Neural cell (in vitro differentiated cells): ENCODE measurements around the gene SP8. TPM values are rescaled to one million over a fixed set of nuclear protein-coding genes. Genes with fewer than 3 reads are reported as not detected.

ENCODE experiments used
- H2AFZ ChIP-seq: fragments of 200-600, 300-800 bp; sonication (generic), shearing (Covaris generic); 2 replicates; pipeline ENCODE4 v1.6.0; 2014; ENCODE audit warnings: low read depth, mild to moderate bottlenecking, antibody characterized with exemption, low read length, moderate library complexity
- H3F3A ChIP-seq: fragments of 200-600 bp; shearing (Covaris generic); 2 replicates; pipeline ENCODE4 v1.6.1; 2016; ENCODE audit warnings: mild to moderate bottlenecking, moderate library complexity, mixed read lengths, antibody characterized with exemption, low read length; ENCODE audit not compliant: insufficient read depth, poor library complexity, severe bottlenecking
- H3K27ac ChIP-seq: fragments of 200-600, 300-800 bp; sonication (generic), shearing (Covaris generic); 2 replicates; pipeline ENCODE4 v1.5.1; 2014; ENCODE audit warnings: mild to moderate bottlenecking, low read length, moderate library complexity
- H3K27me3 ChIP-seq: fragments of 300-800, 200-600 bp; sonication (generic), shearing (Covaris generic); 2 replicates; pipeline ENCODE4 v1.6.0; 2014; ENCODE audit warnings: mild to moderate bottlenecking, low read depth, low read length, moderate library complexity; ENCODE audit not compliant: insufficient read depth
- H3K36me3 ChIP-seq: fragments of 300-800, 200-600 bp; sonication (generic), shearing (Covaris generic); 2 replicates; pipeline ENCODE4 v1.5.1; 2014; ENCODE audit warnings: mild to moderate bottlenecking, antibody characterized with exemption, low read length, moderate library complexity; ENCODE audit not compliant: insufficient read depth
- H3K4me2 ChIP-seq: fragments of 300-800, 200-600 bp; sonication (generic), shearing (Covaris generic); 2 replicates; pipeline ENCODE4 v1.6.0; 2014; ENCODE audit warnings: mild to moderate bottlenecking, low read length
- H3K4me3 ChIP-seq: fragments of 300-800, 200-600 bp; sonication (generic), shearing (Covaris generic); 2 replicates; pipeline ENCODE4 v1.5.1; 2014; ENCODE audit warnings: mild to moderate bottlenecking, low read length, moderate library complexity
- H3K79me2 ChIP-seq: fragments of 200-600 bp; shearing (Covaris generic); replicated peaks from 2 replicates; pipeline ENCODE4 v1.6.0; 2014; ENCODE audit warnings: mild to moderate bottlenecking, low read length, moderate library complexity; ENCODE audit not compliant: insufficient read depth
- H3K9ac ChIP-seq: fragments of 300-800, 200-600 bp; sonication (generic), shearing (Covaris generic); 2 replicates; pipeline ENCODE4 v1.6.1; 2016; ENCODE audit warnings: mild to moderate bottlenecking, low read length, mixed read lengths
- H3K9me2 ChIP-seq: fragments of 200-600 bp; shearing (Covaris generic); 2 replicates; pipeline ENCODE4 v1.6.1; 2016; ENCODE audit warnings: mild to moderate bottlenecking, low read length, mixed read lengths; ENCODE audit not compliant: insufficient read depth
- H3K9me3 ChIP-seq: fragments of 200-600, 300-800 bp; sonication (generic), shearing (Covaris generic); 2 replicates; pipeline ENCODE4 v1.6.1; 2016; ENCODE audit warnings: mild to moderate bottlenecking, mixed run types, low read length, moderate library complexity, mixed read lengths
- H4K20me1 ChIP-seq: fragments of 200-600 bp; shearing (Covaris generic); 2 replicates; pipeline ENCODE4 v1.6.1; 2016; ENCODE audit warnings: mild to moderate bottlenecking, mixed run types; ENCODE audit not compliant: insufficient read depth
- EP300 ChIP-seq: fragments of 450-650 bp; conservative IDR thresholded peaks from 2 replicates; pipeline ENCODE4 v1.6.1; 2014; ENCODE audit warnings: antibody characterized with exemption, mild to moderate bottlenecking, moderate library complexity; ENCODE audit not compliant: poor library complexity, severe bottlenecking
- EZH2 ChIP-seq: fragments of 200-600, 300-800 bp; shearing (Covaris generic), sonication (generic); IDR thresholded peaks from 2 replicates; pipeline ENCODE4 v1.6.1; 2014; ENCODE audit warnings: antibody characterized with exemption, low read length, borderline replicate concordance, mild to moderate bottlenecking; ENCODE audit not compliant: insufficient read depth, poor library complexity, severe bottlenecking
- MXI1 ChIP-seq: fragments of 450-650 bp; conservative IDR thresholded peaks from 2 replicates; pipeline ENCODE4 v1.6.1; 2014; ENCODE audit warnings: antibody characterized with exemption, mild to moderate bottlenecking; ENCODE audit not compliant: poor library complexity, severe bottlenecking
- POLR2AphosphoS5 ChIP-seq: IDR thresholded peaks from 2 replicates; pipeline ENCODE4 v1.6.1; 2012
- RAD21 ChIP-seq: fragments of 450-650 bp; conservative IDR thresholded peaks from 2 replicates; pipeline ENCODE4 v1.6.1; 2014; ENCODE audit warnings: antibody characterized with exemption, mild to moderate bottlenecking, moderate library complexity
- SMC3 ChIP-seq: fragments of 450-650 bp; conservative IDR thresholded peaks from 2 replicates; pipeline ENCODE4 v1.6.1; 2014; ENCODE audit warnings: antibody characterized with exemption, mild to moderate bottlenecking, moderate library complexity; ENCODE audit not compliant: poor library complexity
- TAF1 ChIP-seq: IDR thresholded peaks from 2 replicates; pipeline ENCODE4 v1.6.1; 2012; ENCODE audit warnings: low read depth
- polyA plus RNA-seq: library from polyadenylated mRNA; depleted of rRNA; stranded (reverse); fragments of >200 nt; gene quantifications from 2 replicates; pipeline ENCODE4 v1.2.3, GENCODE V29; 2014
- TF ChIP-seq, protein P1 (sequence below): IDR thresholded peaks from 2 replicates; pipeline ENCODE4 v1.6.1; 2012; ENCODE audit warnings: borderline replicate concordance
- TF ChIP-seq, protein P2 (sequence below): fragments of 450-650 bp; IDR thresholded peaks from 2 replicates; pipeline ENCODE4 v1.5.1; 2014; ENCODE audit warnings: antibody characterized with exemption, mild to moderate bottlenecking, moderate library complexity; ENCODE audit not compliant: poor library complexity, severe bottlenecking

The SP8 gene
- polyA plus RNA-seq, 1 donor from 2014 or later: 8.7 TPM

DNA sequence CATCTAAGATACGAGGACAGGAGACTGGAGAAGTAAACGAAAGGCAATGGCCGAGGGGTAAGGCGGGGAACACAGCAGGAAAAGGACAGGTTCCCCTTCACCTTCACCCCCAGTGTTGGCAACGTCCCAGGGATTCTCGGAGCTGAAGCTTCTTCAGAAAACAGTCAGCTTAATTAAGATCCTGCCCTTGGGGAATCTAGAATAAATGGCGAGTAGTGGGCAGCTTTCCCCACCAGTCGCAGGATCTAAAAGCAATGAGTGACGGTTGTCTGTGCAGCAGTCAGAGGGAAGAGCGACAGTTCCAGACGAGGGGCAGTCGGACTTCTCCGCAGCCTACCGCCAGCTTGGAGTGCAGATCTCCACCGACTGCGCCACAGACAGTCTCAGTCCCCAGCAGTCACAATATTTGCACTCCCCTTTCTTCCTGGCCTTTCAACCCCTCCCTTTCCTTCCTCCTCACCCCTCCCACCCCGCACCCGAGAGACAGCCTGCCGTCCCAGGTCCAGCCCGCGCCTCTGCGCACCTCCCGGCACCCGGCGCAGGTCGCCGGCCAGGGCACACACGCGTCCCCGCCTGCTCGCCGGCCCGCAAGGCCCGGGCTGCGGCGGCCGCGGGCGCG lies 10.9 kb upstream of the SP8 start:
- Histone ChIP-seq H3K9me2 (no peaks in the 10 kb centered on the region), H3K4me2 (peak overlapping the region; percentile 50), H3K36me3 (no peaks in the 10 kb centered on the region), H3K4me3 (peak overlapping the region; percentile 68), H3K9ac (peak overlapping the region; percentile 61), H4K20me1 (no peaks in the 10 kb centered on the region), H3K9me3 (no peaks in the 10 kb centered on the region), H2AFZ (no peak overlapping the region), H3F3A (peaks cover 6% of the 10 kb centered on the region), H3K79me2 (peaks cover 15% of the 10 kb centered on the region), H3K27me3 (peaks cover 60% of the 10 kb centered on the region), H3K27ac (peak overlapping the region; percentile 52)
- TF ChIP-seq POLR2AphosphoS5 (peak; percentile 55), TAF1 (no peak), SMC3 (peak; percentile 26)

DNA sequence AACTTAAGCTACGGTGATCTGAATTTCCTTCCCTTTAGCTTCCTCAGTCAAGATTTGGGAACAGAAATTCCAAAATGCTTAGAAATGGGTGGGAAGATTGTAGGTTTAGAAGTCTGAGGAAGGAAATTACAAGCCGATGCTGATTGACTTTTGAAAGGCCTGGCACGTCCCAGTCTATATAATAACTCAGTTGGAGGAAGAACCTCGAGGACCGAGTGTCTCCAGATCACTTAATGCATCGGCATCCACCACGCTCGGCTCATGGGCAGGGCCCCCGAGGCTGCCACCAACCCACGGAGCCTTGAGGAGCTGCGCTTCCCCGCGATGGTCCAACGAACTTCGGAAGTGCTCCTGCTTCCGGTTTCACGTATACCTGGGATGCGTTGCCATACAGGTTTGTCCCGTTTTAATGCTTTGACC lies 10.4 kb upstream of the SP8 start:
- Histone ChIP-seq H3K9me2 (no peaks in the 10 kb centered on the region), H3F3A (peaks cover 6% of the 10 kb centered on the region), H3K36me3 (no peaks in the 10 kb centered on the region), H3K9ac (peak overlapping the region; percentile 61), H3K27ac (peak overlapping the region; percentile 52), H2AFZ (no peak overlapping the region), H3K27me3 (peaks cover 65% of the 10 kb centered on the region), H3K9me3 (no peaks in the 10 kb centered on the region), H4K20me1 (no peaks in the 10 kb centered on the region), H3K79me2 (peaks cover 15% of the 10 kb centered on the region), H3K4me3 (peak overlapping the region; percentile 68), H3K4me2 (peak overlapping the region; percentile 50)
- no peak for TF ChIP-seq MXI1
- TF ChIP-seq EZH2: no peak
- TF ChIP-seq, protein P1, sequence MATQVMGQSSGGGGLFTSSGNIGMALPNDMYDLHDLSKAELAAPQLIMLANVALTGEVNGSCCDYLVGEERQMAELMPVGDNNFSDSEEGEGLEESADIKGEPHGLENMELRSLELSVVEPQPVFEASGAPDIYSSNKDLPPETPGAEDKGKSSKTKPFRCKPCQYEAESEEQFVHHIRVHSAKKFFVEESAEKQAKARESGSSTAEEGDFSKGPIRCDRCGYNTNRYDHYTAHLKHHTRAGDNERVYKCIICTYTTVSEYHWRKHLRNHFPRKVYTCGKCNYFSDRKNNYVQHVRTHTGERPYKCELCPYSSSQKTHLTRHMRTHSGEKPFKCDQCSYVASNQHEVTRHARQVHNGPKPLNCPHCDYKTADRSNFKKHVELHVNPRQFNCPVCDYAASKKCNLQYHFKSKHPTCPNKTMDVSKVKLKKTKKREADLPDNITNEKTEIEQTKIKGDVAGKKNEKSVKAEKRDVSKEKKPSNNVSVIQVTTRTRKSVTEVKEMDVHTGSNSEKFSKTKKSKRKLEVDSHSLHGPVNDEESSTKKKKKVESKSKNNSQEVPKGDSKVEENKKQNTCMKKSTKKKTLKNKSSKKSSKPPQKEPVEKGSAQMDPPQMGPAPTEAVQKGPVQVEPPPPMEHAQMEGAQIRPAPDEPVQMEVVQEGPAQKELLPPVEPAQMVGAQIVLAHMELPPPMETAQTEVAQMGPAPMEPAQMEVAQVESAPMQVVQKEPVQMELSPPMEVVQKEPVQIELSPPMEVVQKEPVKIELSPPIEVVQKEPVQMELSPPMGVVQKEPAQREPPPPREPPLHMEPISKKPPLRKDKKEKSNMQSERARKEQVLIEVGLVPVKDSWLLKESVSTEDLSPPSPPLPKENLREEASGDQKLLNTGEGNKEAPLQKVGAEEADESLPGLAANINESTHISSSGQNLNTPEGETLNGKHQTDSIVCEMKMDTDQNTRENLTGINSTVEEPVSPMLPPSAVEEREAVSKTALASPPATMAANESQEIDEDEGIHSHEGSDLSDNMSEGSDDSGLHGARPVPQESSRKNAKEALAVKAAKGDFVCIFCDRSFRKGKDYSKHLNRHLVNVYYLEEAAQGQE: no peak
- no peak for TF ChIP-seq POLR2AphosphoS5

DNA sequence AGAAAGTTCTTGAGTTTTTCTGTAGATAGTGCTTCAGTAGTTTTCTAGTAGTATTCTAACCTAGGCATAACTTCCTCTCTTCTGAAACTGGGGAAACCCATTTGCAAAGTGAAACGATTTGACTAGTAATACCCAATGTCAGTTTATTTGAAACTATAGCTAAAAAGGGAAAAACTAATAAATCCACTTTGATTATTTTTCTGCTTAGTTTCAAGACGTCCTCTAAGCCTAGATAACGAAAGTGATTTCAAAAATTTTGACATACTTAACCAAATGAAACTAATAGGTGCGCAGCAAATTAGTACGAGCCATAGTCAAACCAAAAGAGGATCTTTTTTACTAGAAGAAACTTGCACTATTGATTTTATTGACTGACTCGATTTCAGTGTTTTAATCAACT lies 9.8 kb upstream of the SP8 start:
- Histone ChIP-seq H3K4me2 (no peak overlapping the region), H3K9ac (no peak overlapping the region), H3K27me3 (peaks cover 71% of the 10 kb centered on the region), H2AFZ (no peak overlapping the region), H3K4me3 (peak overlapping the region; percentile 68), H3K9me3 (no peaks in the 10 kb centered on the region), H3K27ac (no peak overlapping the region), H4K20me1 (no peaks in the 10 kb centered on the region), H3K36me3 (no peaks in the 10 kb centered on the region), H3K79me2 (peaks cover 18% of the 10 kb centered on the region), H3K9me2 (no peaks in the 10 kb centered on the region), H3F3A (peaks cover 6% of the 10 kb centered on the region)
- TF ChIP-seq SMC3: no peak
- TF ChIP-seq RAD21: no peak
- no peak for TF ChIP-seq MXI1
- TF ChIP-seq, protein P2, sequence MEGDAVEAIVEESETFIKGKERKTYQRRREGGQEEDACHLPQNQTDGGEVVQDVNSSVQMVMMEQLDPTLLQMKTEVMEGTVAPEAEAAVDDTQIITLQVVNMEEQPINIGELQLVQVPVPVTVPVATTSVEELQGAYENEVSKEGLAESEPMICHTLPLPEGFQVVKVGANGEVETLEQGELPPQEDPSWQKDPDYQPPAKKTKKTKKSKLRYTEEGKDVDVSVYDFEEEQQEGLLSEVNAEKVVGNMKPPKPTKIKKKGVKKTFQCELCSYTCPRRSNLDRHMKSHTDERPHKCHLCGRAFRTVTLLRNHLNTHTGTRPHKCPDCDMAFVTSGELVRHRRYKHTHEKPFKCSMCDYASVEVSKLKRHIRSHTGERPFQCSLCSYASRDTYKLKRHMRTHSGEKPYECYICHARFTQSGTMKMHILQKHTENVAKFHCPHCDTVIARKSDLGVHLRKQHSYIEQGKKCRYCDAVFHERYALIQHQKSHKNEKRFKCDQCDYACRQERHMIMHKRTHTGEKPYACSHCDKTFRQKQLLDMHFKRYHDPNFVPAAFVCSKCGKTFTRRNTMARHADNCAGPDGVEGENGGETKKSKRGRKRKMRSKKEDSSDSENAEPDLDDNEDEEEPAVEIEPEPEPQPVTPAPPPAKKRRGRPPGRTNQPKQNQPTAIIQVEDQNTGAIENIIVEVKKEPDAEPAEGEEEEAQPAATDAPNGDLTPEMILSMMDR: no peak
- TF ChIP-seq TAF1: no peak
- TF ChIP-seq, protein P1: no peak
- TF ChIP-seq EZH2: no peak
- TF ChIP-seq EP300: no peak
- no peak for TF ChIP-seq POLR2AphosphoS5
